CD4-positive, alpha-beta T cell (primary cell): ENCODE measurements around the gene CHCT1. TPM values are rescaled to one million over a fixed set of nuclear protein-coding genes. Genes with fewer than 3 reads are reported as not detected.

Experiments used
- ATAC-seq: fragments of 200-7000 bp; cut with Tn5 transposase; one replicate; pipeline ENCODE4 v1.10.0; 2022; ENCODE audit warnings: mild to moderate bottlenecking; ENCODE audit not compliant: poor library complexity
- CTCF ChIA-PET: fragments of 350-600 bp; sonication (Branson Sonifier 250); formaldehyde crosslinking; loops from one replicate; lab custom pipeline; 2021; ENCODE audit warnings: antibody characterized with exemption, inconsistent platforms; lab: Charles Lee
- POLR2A ChIA-PET: fragments of 350-600 bp; sonication (Branson Sonifier 250); formaldehyde crosslinking; loops from one replicate; lab custom pipeline; 2021; ENCODE audit warnings: antibody characterized with exemption, inconsistent platforms; lab: Charles Lee
- DNase-seq, 14 experiments: peaks; one replicate each; pipeline ENCODE4 v3.0.0-alpha.2; 2013 to 2020; ENCODE audit warnings: mixed read lengths in 2 of 14
- H3K27ac ChIP-seq, 2 donors: one replicate each; pipeline versions ENCODE4 v1.5.1 to v1.7.0; 2013; ENCODE audit warnings: low read length in 2 of 2, low read depth in 1 of 2, mild to moderate bottlenecking in 1 of 2
- H3K27me3 ChIP-seq, 2 experiments: 1 replicate in 1 of 2; 2 replicates in 1 of 2; pipeline versions ENCODE4 v1.6.1 to v1.7.0; 2013; ENCODE audit warnings: low read length in 2 of 2, control low read depth in 1 of 2, mild to moderate bottlenecking in 1 of 2, moderate library complexity in 1 of 2; ENCODE audit not compliant: insufficient read depth in 2 of 2, control insufficient read depth in 1 of 2
- H3K36me3 ChIP-seq: one replicate; pipeline ENCODE4 v1.6.1; 2013; ENCODE audit warnings: low read length, control low read depth; ENCODE audit not compliant: insufficient read depth
- H3K4me1 ChIP-seq: one replicate; pipeline ENCODE4 v1.6.1; 2013; ENCODE audit warnings: low read length, control low read depth; ENCODE audit not compliant: insufficient read depth
- H3K4me3 ChIP-seq: one replicate; pipeline ENCODE4 v1.5.1; 2013; ENCODE audit warnings: mild to moderate bottlenecking, low read length, moderate library complexity
- H3K9me3 ChIP-seq, 2 experiments: 1 replicate in 1 of 2; 2 replicates in 1 of 2; pipeline versions ENCODE4 v1.6.1 to v1.7.0; 2013; ENCODE audit warnings: low read length in 2 of 2, mild to moderate bottlenecking in 2 of 2, control low read depth in 1 of 2, moderate library complexity in 1 of 2; ENCODE audit not compliant: control insufficient read depth in 1 of 2, insufficient read depth in 1 of 2
- H3K27ac Mint-ChIP-seq: one replicate; pipeline ENCODE4 v1.8.0; 2020; ENCODE audit warnings: mixed read lengths
- H3K27me3 Mint-ChIP-seq: one replicate; pipeline ENCODE4 v1.8.0; 2021; ENCODE audit warnings: mixed read lengths
- H3K36me3 Mint-ChIP-seq: one replicate; pipeline ENCODE4 v1.8.0; 2021; ENCODE audit warnings: low read depth, mixed read lengths
- H3K4me1 Mint-ChIP-seq: one replicate; pipeline ENCODE4 v1.8.0; 2021; ENCODE audit warnings: low read depth, mixed read lengths
- H3K4me3 Mint-ChIP-seq: one replicate; pipeline ENCODE4 v1.8.0; 2020; ENCODE audit warnings: mild to moderate bottlenecking, mixed read lengths
- H3K9me3 Mint-ChIP-seq: one replicate; pipeline ENCODE4 v1.8.0; 2020; ENCODE audit warnings: mixed read lengths
- CTCF ChIP-seq: fragments of 200-600 bp; IDR thresholded peaks from one replicate; pipeline ENCODE4 v1.8.0; 2022; ENCODE audit warnings: antibody characterized with exemption, mild to moderate bottlenecking
- intact Hi-C, 2 experiments: fragments of 100-400 bp; cut with DNase I in 1 of 2; cut with micrococcal nuclease in 1 of 2; formaldehyde crosslinking; loops; one replicate each; pipeline versions ENCODE4 v1.15.1 to v1.9.0; 2023 to 2025; cut with DNase I, micrococcal nuclease
- total RNA-seq, 174 experiments: library from RNA in 2 of 174; stranded (reverse) in 2 of 174; gene quantifications; one replicate each; pipeline ENCODE4 v1.2.3 and lab custom pipeline; 2021 to 2026

CHCT1 gene
- total RNA-seq, 2 experiments from 2014 or later, result not detected

- Histone ChIP-seq H3K9me3 (no peaks in the 10 kb centered on the region), H3K27ac (peak overlapping the region in 1 of 2 donors; percentile 27), H3K36me3 (no peaks in the 10 kb centered on the region), H3K27me3 (no peaks in the 10 kb centered on the region), H3K4me3 (no peak overlapping the region), H3K4me1 (peaks cover 6% of the 10 kb centered on the region)
- Mint-ChIP-seq H3K27me3 (no peaks in the 10 kb centered on the region), H3K27ac (no peak overlapping the region), H3K36me3 (no peaks in the 10 kb centered on the region), H3K4me1 (peaks cover 6% of the 10 kb centered on the region), H3K4me3 (peak overlapping the region; percentile 8), H3K9me3 (no peaks in the 10 kb centered on the region)
- DNase-seq, result peak in 3 of 14 experiments; percentile 25 to 58 (median 42)
- ChIA-PET CTCF (interaction anchor here (2.4 kb wide), 1 partner anchor 23 kb away, joined by 8 read pairs; no protein-coding TSS in a partner anchor), POLR2A (no interaction called here)
- no peak for ATAC-seq
- intact Hi-C loops, result loop anchor here (10.0 kb wide), 3 partner anchors 834 to 1884 kb away; partner anchors contain the start of genes DHX40 (in 1 of the 2), MTMR4 (in 1 of the 2) and TRIM37 (in 1 of the 2)
- no peak for TF ChIP-seq CTCF
Observed at GRCh38 chr17:60398227-60398959, 23.9 kb upstream of the CHCT1 start.

- Mint-ChIP-seq H3K9me3 (no peaks in the 10 kb centered on the region), H3K4me1 (peaks cover 6% of the 10 kb centered on the region), H3K36me3 (no peaks in the 10 kb centered on the region), H3K4me3 (no peak overlapping the region), H3K27ac (no peak overlapping the region), H3K27me3 (no peaks in the 10 kb centered on the region)
- no peak overlapping the region for H3K27ac ChIP-seq
- intact Hi-C loops, result no loop called here
- DNase-seq, result no peak
- no peak overlapping the region for H3K4me3 ChIP-seq
- no peak for ATAC-seq
- ChIA-PET CTCF (interaction anchor here (0.7 to 1.4 kb wide), 2 partner anchors 10 to 1115 kb away, joined by 3 to 4 read pairs; partner anchors contain the start of gene USP32), POLR2A (no interaction called here)
- no peak for TF ChIP-seq CTCF
- H3K27me3 ChIP-seq, result no peaks in the 10 kb centered on the region
- H3K4me1 ChIP-seq, result peaks cover 6% of the 10 kb centered on the region
- H3K9me3 ChIP-seq, result no peaks in the 10 kb centered on the region
- no peaks in the 10 kb centered on the region for H3K36me3 ChIP-seq
Observed at GRCh38 chr17:60401819-60402218, 20.5 kb upstream of the CHCT1 start.

- peaks cover 5% of the 10 kb centered on the region for H3K27me3 Mint-ChIP-seq
- intact Hi-C loops, result no loop called here
- ChIA-PET POLR2A (no interaction called here), CTCF (no interaction called here)
- Histone ChIP-seq H3K27me3 (no peaks in the 10 kb centered on the region), H3K4me1 (no peaks in the 10 kb centered on the region), H3K27ac (no peak overlapping the region), H3K4me3 (no peak overlapping the region), H3K36me3 (no peaks in the 10 kb centered on the region), H3K9me3 (no peaks in the 10 kb centered on the region)
- ATAC-seq (no peak), DNase-seq (no peak)
- no peaks in the 10 kb centered on the region for H3K9me3 Mint-ChIP-seq
- TF ChIP-seq CTCF, result no peak
- H3K4me1 Mint-ChIP-seq, result peaks cover 1% of the 10 kb centered on the region
- H3K27ac Mint-ChIP-seq, result no peak overlapping the region
- H3K4me3 Mint-ChIP-seq, result no peak overlapping the region
- H3K36me3 Mint-ChIP-seq, result no peaks in the 10 kb centered on the region
Observed at GRCh38 chr17:60403523-60403810, 18.8 kb upstream of the CHCT1 start.
